GM19035 (cell line): ENCODE results near the gene BPGM.
"Not testable (repeated sequence)": the region's sequence is repeated elsewhere in the genome, so short reads cannot be mapped to it uniquely, and the experiment has no call there.

ENCODE experiments used
- ATAC-seq: cut with Tn5 transposase; IDR thresholded peaks from one replicate; pipeline ENCODE4 v1.9.1; 2021; ENCODE audit not compliant: unreplicated experiment

Gene BPGM

GRCh38 chr7:134630893-134631292 is 15.8 kb upstream of the BPGM start:
- ATAC-seq: no peak

- no peak for ATAC-seq
These were observed 14.6 kb upstream of the BPGM start for GRCh38 chr7:134632052-134632451.

- ATAC-seq: no peak
These were observed 13.6 kb upstream of the BPGM start for GRCh38 chr7:134632937-134633540.

GRCh38 chr7:134636008-134636449 is 10.6 kb upstream of the BPGM start:
- no peak for ATAC-seq

- ATAC-seq: no peak
These were observed 9.2 kb upstream of the BPGM start for GRCh38 chr7:134637441-134637840.

GRCh38 chr7:134637934-134638719 is 8.5 kb upstream of the BPGM start:
- no peak for ATAC-seq

GRCh38 chr7:134639061-134639460 is 7.6 kb upstream of the BPGM start:
- ATAC-seq: no peak

GRCh38 chr7:134639683-134640279 is 6.9 kb upstream of the BPGM start:
- ATAC-seq: no peak

GRCh38 chr7:134640842-134641715 is 5.6 kb upstream of the BPGM start:
- ATAC-seq: no peak

- ATAC-seq: not testable (repeated sequence)
These were observed 4.7 kb upstream of the BPGM start for GRCh38 chr7:134641981-134642380.

- no peak for ATAC-seq
These were observed 3.5 kb upstream of the BPGM start for GRCh38 chr7:134643131-134643530.

GRCh38 chr7:134645478-134645877 is 1.2 kb upstream of the BPGM start:
- ATAC-seq: no peak

GRCh38 chr7:134645935-134646334 is 718 bp upstream of the BPGM start:
- no peak for ATAC-seq

GRCh38 chr7:134648456-134648855 is 1.8 kb downstream of the BPGM start:
- no peak for ATAC-seq

- no peak for ATAC-seq
These were observed 2.6 kb downstream of the BPGM start for GRCh38 chr7:134649226-134649775.

- ATAC-seq: no peak
These were observed 5.3 kb downstream of the BPGM start for GRCh38 chr7:134651991-134652390.

- no peak for ATAC-seq
These were observed 7.6 kb downstream of the BPGM start for GRCh38 chr7:134654104-134654775.

- ATAC-seq: no peak
These were observed 10.9 kb downstream of the BPGM start for GRCh38 chr7:134657526-134657925.

- no peak for ATAC-seq
These were observed 13.7 kb downstream of the BPGM start for GRCh38 chr7:134660242-134660785.

- ATAC-seq: no peak
These were observed 14.3 kb downstream of the BPGM start for GRCh38 chr7:134660961-134661376.
